ENCODE results near the gene DMPK. TPM values are rescaled to one million over a fixed set of nuclear protein-coding genes. Genes with fewer than 3 reads are reported as not detected.

The DMPK gene
- total RNA-seq, 1 experiment from 2014 or later = 119 TPM

DNA sequence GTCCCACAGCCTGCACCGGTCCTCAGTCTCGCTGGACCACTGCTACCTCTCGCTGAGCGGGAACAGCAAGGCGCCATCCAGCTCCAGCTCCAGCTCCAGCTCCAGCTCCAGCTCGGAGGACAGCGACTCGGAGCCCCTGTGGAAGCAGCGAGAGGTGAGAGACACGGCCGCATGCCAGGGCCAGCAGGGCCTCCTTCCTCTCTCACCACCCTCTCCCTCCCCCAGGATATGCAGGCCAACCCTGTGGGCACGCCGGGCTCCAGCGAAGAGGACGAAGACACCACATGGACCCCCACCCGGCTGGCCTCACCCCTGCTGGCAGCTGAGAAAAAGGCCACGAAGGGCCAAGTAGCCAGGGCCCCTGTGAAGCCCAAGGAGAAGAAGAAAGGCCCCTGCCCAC lies 20.6 kb downstream of the DMPK start:
- no TSS peak for BruUV-seq (replicated peaks)
- CTCF ChIA-PET = no interaction called here
- DNase-seq (ENCODE audit: low read depth, low spot score) (no peak), ATAC-seq (no peak)
- Histone ChIP-seq H3K27me3 (ENCODE audit: control insufficient read depth, insufficient read depth, low read length) (no peaks in the 10 kb centered on the region), H3K4me1 (ENCODE audit: control insufficient read depth, insufficient read depth, low read length) (peaks cover 22% of the 10 kb centered on the region), H3K4me3 (ENCODE audit: low read depth in 2 of 2, low read length in 2 of 2) (no peak overlapping the region), H3K27ac (ENCODE audit: low read length) (no peak overlapping the region), H3K36me3 (ENCODE audit: control insufficient read depth, insufficient read depth, low read length) (no peaks in the 10 kb centered on the region), H3K9me3 (ENCODE audit: control insufficient read depth, insufficient read depth, low read depth, low read length) (no peaks in the 10 kb centered on the region)
- intact Hi-C loops (cut with micrococcal nuclease; ENCODE audit: unreplicated experiment) = loop anchor here (10.0 kb wide), 1 partner anchor 57 kb away; no protein-coding TSS in a partner anchor
- POLR2A ChIA-PET = no interaction called here
- TF ChIP-seq, protein P1, sequence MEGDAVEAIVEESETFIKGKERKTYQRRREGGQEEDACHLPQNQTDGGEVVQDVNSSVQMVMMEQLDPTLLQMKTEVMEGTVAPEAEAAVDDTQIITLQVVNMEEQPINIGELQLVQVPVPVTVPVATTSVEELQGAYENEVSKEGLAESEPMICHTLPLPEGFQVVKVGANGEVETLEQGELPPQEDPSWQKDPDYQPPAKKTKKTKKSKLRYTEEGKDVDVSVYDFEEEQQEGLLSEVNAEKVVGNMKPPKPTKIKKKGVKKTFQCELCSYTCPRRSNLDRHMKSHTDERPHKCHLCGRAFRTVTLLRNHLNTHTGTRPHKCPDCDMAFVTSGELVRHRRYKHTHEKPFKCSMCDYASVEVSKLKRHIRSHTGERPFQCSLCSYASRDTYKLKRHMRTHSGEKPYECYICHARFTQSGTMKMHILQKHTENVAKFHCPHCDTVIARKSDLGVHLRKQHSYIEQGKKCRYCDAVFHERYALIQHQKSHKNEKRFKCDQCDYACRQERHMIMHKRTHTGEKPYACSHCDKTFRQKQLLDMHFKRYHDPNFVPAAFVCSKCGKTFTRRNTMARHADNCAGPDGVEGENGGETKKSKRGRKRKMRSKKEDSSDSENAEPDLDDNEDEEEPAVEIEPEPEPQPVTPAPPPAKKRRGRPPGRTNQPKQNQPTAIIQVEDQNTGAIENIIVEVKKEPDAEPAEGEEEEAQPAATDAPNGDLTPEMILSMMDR (IDR thresholded peaks at IDR 0.05) = no peak
- TF ChIP-seq, protein P2, sequence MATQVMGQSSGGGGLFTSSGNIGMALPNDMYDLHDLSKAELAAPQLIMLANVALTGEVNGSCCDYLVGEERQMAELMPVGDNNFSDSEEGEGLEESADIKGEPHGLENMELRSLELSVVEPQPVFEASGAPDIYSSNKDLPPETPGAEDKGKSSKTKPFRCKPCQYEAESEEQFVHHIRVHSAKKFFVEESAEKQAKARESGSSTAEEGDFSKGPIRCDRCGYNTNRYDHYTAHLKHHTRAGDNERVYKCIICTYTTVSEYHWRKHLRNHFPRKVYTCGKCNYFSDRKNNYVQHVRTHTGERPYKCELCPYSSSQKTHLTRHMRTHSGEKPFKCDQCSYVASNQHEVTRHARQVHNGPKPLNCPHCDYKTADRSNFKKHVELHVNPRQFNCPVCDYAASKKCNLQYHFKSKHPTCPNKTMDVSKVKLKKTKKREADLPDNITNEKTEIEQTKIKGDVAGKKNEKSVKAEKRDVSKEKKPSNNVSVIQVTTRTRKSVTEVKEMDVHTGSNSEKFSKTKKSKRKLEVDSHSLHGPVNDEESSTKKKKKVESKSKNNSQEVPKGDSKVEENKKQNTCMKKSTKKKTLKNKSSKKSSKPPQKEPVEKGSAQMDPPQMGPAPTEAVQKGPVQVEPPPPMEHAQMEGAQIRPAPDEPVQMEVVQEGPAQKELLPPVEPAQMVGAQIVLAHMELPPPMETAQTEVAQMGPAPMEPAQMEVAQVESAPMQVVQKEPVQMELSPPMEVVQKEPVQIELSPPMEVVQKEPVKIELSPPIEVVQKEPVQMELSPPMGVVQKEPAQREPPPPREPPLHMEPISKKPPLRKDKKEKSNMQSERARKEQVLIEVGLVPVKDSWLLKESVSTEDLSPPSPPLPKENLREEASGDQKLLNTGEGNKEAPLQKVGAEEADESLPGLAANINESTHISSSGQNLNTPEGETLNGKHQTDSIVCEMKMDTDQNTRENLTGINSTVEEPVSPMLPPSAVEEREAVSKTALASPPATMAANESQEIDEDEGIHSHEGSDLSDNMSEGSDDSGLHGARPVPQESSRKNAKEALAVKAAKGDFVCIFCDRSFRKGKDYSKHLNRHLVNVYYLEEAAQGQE (IDR thresholded peaks at IDR 0.05; ENCODE audit: insufficient read depth in 1 of 2, low read depth in 2 of 2, low read length in 1 of 2) = no peak
- TF ChIP-seq TCF7L2 (IDR thresholded peaks at IDR 0.05; ENCODE audit: low read depth, low read length) (no peak), POLR2AphosphoS5 (IDR thresholded peaks at IDR 0.05; ENCODE audit: low read depth, low read length) (no peak), SIN3A (IDR thresholded peaks at IDR 0.05; ENCODE audit: borderline replicate concordance, insufficient read depth, low read depth, low read length) (no peak)
- in situ Hi-C loops (cut with HindIII; ENCODE audit: low pct_unique_long_range_greater_than_20kb, low sequenced_read_pairs) = no loop called here

DNA sequence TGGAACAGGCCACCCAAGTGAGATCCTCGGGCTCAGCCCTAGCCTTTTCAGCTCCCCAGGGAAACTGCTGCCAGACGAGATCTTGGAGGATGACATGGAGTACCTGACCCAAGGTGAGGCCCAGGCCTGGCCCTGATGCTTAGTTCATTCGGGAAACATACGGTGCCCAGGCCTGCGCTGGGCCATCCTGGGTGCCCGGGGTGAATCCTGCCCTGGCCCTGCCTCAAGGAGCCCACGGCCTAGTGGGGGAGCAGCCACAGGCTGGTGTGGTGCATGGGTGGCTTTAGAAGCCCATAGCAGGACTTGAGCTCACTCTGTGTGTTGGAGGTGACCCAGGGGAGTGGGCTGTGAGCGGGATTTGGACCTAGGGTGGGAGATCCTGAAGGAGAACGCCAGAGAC lies 23.4 kb downstream of the DMPK start:
- no peaks in the 10 kb centered on the region for H3K9me3 ChIP-seq (ENCODE audit: control insufficient read depth, insufficient read depth, low read depth, low read length)
- no peak overlapping the region for H3K4me3 ChIP-seq (ENCODE audit: low read depth in 2 of 2, low read length in 2 of 2)
- no TSS peak for BruUV-seq (replicated peaks)
- in situ Hi-C loops (cut with HindIII; ENCODE audit: low pct_unique_long_range_greater_than_20kb, low sequenced_read_pairs) = no loop called here
- ATAC-seq (no peak), DNase-seq (ENCODE audit: low read depth, low spot score) (no peak)
- no peaks in the 10 kb centered on the region for H3K4me1 ChIP-seq (ENCODE audit: control insufficient read depth, insufficient read depth, low read length)
- H3K36me3 ChIP-seq (ENCODE audit: control insufficient read depth, insufficient read depth, low read length) = no peaks in the 10 kb centered on the region
- ChIA-PET CTCF (no interaction called here), POLR2A (no interaction called here)
- no peak overlapping the region for H3K27ac ChIP-seq (ENCODE audit: low read length)
- intact Hi-C loops (cut with micrococcal nuclease; ENCODE audit: unreplicated experiment) = no loop called here
- TF ChIP-seq TCF7L2 (IDR thresholded peaks at IDR 0.05; ENCODE audit: low read depth, low read length) = no peak
- H3K27me3 ChIP-seq (ENCODE audit: control insufficient read depth, insufficient read depth, low read length) = no peaks in the 10 kb centered on the region

DNA sequence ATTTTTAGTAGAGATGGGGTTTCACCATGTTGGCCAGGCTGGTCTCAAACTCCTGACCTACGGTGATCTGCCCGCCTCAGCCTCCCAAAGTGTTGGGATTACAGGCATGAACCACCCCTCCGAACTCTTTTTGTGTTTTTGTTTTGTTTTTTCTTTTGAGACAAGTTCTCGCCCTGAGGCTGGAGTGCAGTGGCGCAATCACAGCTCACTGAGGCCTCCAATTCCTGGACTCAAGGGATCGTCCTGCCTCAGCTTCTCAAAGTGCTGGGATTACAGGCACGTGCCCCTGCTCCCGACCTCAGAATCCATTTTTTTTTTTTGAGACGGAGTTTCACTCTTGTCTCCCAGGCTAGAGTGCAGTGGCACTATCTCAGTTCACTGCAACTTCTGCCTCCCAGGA lies 24.6 kb downstream of the DMPK start:
- in situ Hi-C loops (cut with HindIII; ENCODE audit: low pct_unique_long_range_greater_than_20kb, low sequenced_read_pairs) (no loop called here), intact Hi-C loops (cut with micrococcal nuclease; ENCODE audit: unreplicated experiment) (no loop called here)
- Histone ChIP-seq H3K27me3 (ENCODE audit: control insufficient read depth, insufficient read depth, low read length) (no peaks in the 10 kb centered on the region), H3K27ac (ENCODE audit: low read length) (no peak overlapping the region), H3K4me3 (ENCODE audit: low read depth in 2 of 2, low read length in 2 of 2) (no peak overlapping the region), H3K9me3 (ENCODE audit: control insufficient read depth, insufficient read depth, low read depth, low read length) (no peaks in the 10 kb centered on the region), H3K4me1 (ENCODE audit: control insufficient read depth, insufficient read depth, low read length) (no peaks in the 10 kb centered on the region), H3K36me3 (ENCODE audit: control insufficient read depth, insufficient read depth, low read length) (no peaks in the 10 kb centered on the region)
- TF ChIP-seq TCF7L2 (IDR thresholded peaks at IDR 0.05; ENCODE audit: low read depth, low read length) (no peak), POLR2AphosphoS5 (IDR thresholded peaks at IDR 0.05; ENCODE audit: low read depth, low read length) (no peak)
- TF ChIP-seq, protein P1 (IDR thresholded peaks at IDR 0.05) = no peak
- POLR2A ChIA-PET = no interaction called here
- CTCF ChIA-PET = no interaction called here
- DNase-seq (ENCODE audit: low read depth, low spot score) (no peak), ATAC-seq (no peak)
- BruUV-seq (replicated peaks) = no TSS peak
